Renal cortical epithelial cell (primary cell): Measurements from ENCODE around the gene SNX10. TPM values are rescaled to one million over a fixed set of nuclear protein-coding genes. Genes with fewer than 3 reads are reported as not detected.

Experiments used
- DNase-seq: peaks from one replicate; pipeline ENCODE4 v3.0.0-alpha.2; 2011; ENCODE audit warnings: low read depth
- total RNA-seq: library from RNA; depleted of rRNA; stranded (reverse); fragments of >200 nt; gene quantifications from 2 replicates; pipeline ENCODE4 v1.2.3, GENCODE V29; 2014

SNX10 gene
- total RNA-seq, 1 donor from 2014 or later = 88.0 TPM

- no peak for DNase-seq
Measured at GRCh38 chr7:26334166-26334859, 42.7 kb downstream of the SNX10 start.

- no peak for DNase-seq
Measured at GRCh38 chr7:26337232-26337865, 45.7 kb downstream of the SNX10 start.

DNA sequence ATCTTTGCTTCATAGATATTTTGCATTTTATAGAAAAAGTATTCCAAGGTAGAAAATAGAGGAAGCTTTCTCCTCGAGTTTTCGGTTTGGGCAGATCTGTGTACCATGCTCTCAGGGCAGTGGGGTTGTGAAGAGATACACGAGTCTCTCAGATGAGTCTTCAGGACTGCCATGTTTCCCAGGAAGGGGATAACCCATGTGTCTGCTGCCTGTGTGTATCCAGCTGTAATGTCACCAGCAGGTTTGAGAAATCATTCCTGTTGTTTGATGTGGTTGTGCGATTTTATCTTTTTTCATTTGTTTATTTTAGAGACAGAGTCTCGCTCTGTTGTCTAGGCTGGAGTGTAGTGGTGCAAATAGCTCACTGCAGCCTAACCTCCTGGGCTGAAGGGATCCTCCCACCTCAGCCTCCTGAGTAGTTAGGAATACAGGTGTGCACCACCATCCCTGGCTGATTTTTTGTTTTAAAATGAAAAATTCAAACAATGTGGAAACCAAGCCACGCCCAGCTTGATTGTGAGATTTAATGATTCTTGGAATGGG lies 48.9 kb downstream of the SNX10 start:
- no peak for DNase-seq

- peak; percentile 69 for DNase-seq
Measured at GRCh38 chr7:26343320-26343832, 51.7 kb downstream of the SNX10 start.

- no peak for DNase-seq
Measured at GRCh38 chr7:26343837-26344236, 52.2 kb downstream of the SNX10 start.

DNA sequence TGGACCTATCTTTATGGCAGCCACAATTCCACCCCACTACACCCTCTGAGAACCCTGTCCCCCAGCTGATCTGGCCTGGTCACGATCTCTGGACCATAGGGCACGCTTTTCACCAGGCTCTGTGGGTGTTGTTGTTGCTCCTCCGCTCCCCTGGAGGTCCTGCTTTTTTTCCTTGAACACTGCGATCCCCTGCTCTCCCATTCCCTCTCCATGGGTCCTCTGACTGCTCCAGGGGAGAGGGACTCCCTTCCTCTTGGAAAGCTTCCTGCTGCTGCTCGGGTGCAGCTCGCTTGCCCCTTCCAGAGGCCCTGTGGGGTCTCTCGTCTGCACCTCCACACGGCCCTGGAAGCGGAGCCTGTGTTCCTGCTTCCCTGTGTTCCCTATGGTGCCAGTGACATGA lies 53.5 kb downstream of the SNX10 start:
- DNase-seq = no peak

- no peak for DNase-seq
Measured at GRCh38 chr7:26345837-26346236, 54.2 kb downstream of the SNX10 start.

DNA sequence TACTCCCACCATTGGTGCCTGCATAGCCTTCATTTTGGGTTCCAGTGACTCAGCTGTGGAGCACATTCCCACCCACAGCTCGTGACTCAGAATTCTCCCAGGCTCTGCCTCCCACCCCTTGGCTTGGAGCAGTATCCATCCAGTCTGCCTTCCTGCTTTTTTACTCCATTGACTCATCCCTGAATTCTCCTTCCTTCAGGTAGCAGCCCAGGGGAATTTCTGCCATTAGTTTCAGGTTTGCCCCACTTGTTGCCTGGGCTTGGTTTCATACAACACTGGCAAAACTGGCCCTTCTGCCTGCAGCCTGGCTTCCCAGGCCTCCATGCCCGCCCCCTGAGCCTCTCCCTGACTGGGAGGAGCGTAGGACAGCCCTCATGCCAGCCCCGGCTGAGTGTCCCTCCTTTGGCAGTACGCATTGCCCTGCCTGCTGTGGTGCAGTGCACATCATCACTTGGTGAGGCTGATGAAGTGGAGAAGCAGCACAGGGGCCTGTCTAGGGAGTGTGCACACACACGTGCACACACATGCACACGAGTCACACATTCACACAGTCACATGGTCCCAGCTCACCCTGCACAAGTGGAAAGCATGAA lies 55.0 kb downstream of the SNX10 start:
- DNase-seq = peak; percentile 94

DNA sequence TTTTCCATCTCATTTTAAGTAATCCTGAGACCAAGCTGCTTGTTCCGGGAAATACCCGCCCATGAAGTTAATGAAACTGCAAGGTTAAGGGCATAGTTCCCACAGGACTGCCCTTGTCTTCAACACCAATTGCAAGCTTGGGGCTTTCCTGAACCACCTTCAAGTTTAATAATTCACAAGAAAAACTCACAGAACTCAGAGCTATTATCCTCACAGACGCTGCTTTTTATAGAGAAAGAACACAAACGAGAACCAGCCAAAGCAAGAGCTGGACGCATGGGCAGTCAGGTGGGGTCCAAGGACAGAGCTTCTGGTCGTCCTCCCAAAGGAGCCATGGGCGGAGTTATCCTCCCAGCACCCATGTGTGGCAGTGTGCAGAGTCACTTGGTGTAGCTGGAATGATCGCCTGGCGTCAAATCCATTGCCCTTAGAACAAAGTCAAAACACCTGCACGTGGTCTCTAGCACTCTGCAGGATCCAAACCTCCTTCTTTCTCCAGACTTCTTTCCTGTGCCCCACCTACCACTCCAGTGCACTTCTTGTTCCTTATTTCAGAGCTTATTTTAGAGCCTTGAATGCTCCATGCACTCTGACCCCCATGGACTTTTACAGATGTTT lies 56.7 kb downstream of the SNX10 start:
- peak; percentile 100 for DNase-seq

GRCh38 chr7:26349005-26349915 lies 57.6 kb downstream of the SNX10 start:
- DNase-seq = peak; percentile 94

DNA sequence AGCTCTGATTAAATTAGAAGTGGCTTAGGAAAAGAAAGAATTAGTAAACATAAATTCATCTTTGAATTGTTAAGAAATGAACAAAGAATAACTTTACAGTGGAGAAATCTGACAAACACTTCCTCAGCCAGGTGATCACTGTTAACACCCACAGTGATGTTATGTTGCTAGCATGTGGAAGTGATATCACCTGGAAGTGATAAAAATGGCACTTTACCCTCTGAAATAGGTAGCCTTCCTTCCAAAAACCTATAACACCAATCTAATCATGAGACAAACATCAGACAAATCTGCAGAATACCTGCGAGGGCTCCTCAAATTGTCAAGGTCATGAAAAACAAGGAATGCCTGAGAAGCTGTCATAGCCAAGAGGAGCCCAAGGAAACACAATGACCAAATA lies 59.5 kb downstream of the SNX10 start:
- DNase-seq = no peak

DNA sequence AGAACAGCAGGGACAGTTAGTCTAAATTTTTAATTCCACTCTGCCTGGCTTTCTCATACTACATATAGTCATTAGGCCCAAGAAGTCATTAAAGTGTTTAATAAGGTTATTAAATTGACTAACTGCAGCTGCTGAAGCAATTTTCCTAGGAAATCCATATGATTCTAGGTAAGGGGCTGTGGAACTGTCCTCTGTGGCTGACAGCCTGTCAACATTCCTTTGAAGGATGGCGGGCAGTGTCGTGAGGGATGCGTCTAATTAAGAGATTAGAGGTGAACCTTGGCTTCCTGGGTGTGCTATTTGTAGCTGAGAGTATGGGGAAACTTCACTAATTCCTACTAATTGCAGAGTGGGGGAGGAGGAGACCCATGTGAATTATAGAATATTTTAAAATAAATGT lies 64.6 kb downstream of the SNX10 start:
- DNase-seq = no peak

DNA sequence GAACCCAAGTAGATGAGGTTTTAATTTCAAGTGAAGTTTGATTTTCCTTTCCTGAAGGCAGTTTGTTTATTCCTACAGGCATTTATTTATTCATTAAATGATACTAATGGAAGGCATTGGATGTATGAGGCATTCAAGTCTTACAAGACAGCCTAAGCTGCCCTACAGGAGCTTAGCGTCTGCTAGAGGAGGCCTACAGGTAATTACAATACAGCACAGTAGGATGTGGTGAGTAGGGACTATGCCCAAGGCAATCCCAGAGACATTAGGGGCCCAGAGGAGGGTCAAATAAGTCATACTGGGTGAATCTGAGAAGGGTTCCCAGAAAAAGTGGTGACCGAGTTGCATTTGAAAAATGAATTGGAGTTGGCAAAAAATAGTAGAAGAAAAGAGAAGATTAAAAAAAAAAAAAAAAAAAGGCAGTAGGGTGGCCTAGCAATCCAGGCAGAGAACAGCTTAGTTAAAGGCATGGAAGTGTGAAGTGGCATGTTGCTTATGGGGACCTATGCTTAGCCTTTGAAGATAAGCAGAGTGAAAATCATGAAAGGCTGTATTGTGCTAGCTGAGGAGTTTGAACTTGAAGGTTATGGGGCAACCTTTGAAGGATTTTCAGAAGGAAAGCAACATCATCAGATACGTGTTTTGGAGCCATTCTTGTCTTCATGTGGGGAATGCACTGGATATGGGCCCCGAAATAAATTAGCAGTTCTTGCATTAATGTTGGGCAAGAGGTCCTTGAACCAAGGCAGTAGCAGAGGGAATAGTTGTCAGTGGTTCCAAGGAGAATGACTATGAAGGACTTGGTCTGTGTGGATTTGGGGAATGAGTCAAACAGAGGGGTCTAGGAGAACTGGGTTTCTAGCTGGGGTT lies 65.5 kb downstream of the SNX10 start:
- no peak for DNase-seq

GRCh38 chr7:26357799-26358151 lies 66.1 kb downstream of the SNX10 start:
- DNase-seq = no peak

- no peak for DNase-seq
Measured at GRCh38 chr7:26360650-26361049, 69.0 kb downstream of the SNX10 start.

- no peak for DNase-seq
Measured at GRCh38 chr7:26361637-26362036, 70.0 kb downstream of the SNX10 start.

DNA sequence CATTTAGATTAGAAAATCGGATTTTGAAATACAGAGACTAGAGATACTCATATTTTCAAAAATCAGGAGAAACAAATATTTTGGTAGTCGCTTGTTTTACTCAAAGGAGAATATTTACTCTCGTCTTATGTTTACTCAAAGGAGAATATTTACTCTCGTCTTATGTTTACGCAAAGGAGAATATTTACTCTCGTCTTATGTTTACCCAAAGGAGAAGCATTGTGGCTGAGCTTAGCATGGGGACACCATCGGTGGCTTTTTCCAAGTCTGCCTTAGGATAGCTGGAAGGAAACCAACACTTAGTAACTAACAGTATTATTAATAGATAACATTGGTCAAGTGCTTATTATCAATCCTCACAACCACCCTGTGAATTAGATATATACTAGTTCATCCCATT lies 71.8 kb downstream of the SNX10 start:
- DNase-seq = no peak

DNA sequence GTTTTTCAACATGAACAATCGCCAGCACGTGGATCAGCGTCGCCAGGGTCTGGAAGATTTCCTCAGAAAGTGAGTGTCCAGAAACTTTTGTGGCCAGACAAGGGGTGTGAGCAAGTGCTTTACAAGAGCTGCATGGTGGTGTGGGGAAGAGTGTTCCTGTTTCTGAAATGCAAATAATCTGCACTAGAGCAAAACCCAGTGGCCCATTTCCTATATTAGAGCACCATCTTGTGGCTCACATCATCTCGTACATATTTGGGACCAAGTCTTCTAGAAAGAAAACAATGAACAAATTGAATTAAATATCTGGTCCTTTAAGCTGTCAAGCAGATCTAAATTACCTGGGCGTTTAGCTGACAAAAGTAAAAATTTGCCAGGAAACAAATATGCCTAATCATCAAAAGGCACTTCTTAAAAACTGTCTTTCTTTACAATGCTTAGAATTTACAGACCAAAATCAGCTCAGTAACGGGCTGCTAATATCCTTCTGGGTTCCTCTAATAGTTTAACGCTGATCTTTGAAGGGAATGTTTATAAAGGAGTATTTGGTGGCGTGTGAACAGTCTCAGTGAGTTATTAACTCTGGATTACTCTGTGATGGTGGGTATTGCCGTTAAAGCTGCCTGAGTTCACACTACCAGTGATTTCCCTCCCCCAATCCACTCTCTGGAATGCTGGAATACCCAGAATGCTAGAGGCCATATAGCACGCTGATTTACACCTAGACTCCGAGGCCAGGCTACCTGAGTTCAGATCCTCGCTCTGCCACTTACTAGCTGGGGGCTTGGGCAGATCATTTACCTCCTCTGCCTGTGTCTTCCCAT lies 73.6 kb downstream of the SNX10 start:
- DNase-seq = peak; percentile 88

DNA sequence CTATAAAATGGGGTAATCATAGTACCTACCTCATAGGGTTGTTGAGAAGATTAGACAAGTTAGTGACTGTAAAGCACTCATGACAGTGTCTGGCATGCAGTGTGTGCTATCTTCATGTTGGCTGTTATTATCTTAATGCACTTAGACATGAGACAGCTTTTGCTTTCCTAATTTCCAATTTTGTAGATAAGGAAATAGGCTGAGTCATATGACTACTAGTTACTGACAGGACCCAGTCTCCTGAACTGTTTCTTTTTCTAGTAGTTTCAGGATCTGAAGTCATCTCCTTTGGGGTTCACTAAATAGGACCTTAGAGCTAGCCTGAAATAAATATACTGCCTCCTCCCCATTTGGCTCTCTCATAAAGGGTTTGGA lies 74.2 kb downstream of the SNX10 start:
- no peak for DNase-seq
